Ramos (cell line): Measurements from ENCODE around the gene ABHD14A.
"Not testable (repeated sequence)": the region's sequence is repeated elsewhere in the genome, so short reads cannot be mapped to it uniquely, and the experiment has no call there.

ENCODE experiments used
- in situ Hi-C: fragments of 300-500 bp; cut with MboI; formaldehyde crosslinking; loops from one replicate; pipeline ENCODE4 v1.14.3; 2022; ENCODE audit warnings: low sequenced_read_pairs; ENCODE audit not compliant: unreplicated experiment

The ABHD14A gene

GRCh38 chr3:51974963-51975851 lies at the start of gene ABHD14A:
ABHD14A (plus strand) TSS chr3:51975064; CDS start chr3:51975136, 72 bp downstream.
- in situ Hi-C loops, result no loop called here

- in situ Hi-C loops, result no loop called here
Observed at GRCh38 chr3:51927061-51927977, 47.5 kb upstream of the ABHD14A start.

- in situ Hi-C loops, result no loop called here
Observed at GRCh38 chr3:51928438-51928837, 46.4 kb upstream of the ABHD14A start.

DNA sequence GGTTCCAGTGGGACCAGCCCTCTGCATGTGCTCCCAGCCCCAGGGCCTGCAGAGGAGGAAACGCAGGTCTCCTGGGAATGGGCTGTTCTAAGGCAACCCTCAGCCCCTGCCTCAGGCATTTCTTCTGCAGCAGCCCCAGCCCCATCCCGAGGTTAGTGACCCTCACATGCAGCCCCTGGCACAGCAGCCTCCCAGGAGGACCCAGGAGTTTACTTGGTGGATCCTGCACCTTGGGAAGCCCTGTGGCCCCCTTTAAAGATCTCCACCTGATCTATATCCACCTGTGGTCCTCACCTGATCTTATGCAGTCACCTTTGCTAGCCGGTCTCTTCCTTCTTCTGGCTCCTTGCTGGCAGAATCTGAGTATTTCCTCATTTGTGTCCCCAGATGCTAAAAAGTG lies 45.9 kb upstream of the ABHD14A start:
- in situ Hi-C loops, result not testable (repeated sequence)

DNA sequence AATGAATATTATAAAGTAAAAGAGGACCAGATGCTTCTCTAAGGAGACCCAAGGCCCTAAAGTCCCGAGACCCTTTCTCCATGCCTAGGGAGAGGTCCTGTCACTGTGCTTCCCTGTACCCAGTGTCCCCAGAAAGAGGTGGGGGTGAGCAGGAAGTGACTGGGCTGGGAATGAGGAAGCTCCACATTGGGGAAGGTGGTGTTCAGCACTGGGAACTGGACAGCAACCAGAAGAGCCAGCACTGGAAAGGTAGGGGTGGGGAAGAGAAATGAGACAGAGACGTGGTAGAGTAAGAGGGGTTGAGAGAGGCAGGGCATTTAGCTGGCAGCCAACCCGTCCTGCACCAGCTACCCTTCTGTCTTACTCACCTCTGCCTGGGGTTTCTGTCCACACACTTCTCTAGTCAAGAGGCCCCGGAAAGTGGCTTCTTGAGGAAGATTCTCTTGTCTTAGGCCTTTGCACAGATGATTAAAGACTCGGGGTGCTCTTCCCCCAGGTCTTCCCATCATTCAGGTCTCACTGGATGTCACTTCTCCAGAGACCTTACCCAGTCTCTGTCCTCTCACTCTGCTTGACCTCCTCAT lies 45.4 kb upstream of the ABHD14A start:
- in situ Hi-C loops, result no loop called here

- in situ Hi-C loops, result no loop called here
Observed at GRCh38 chr3:51930439-51930838, 44.4 kb upstream of the ABHD14A start.

GRCh38 chr3:51931756-51932155 lies 43.1 kb upstream of the ABHD14A start:
- in situ Hi-C loops, result no loop called here

DNA sequence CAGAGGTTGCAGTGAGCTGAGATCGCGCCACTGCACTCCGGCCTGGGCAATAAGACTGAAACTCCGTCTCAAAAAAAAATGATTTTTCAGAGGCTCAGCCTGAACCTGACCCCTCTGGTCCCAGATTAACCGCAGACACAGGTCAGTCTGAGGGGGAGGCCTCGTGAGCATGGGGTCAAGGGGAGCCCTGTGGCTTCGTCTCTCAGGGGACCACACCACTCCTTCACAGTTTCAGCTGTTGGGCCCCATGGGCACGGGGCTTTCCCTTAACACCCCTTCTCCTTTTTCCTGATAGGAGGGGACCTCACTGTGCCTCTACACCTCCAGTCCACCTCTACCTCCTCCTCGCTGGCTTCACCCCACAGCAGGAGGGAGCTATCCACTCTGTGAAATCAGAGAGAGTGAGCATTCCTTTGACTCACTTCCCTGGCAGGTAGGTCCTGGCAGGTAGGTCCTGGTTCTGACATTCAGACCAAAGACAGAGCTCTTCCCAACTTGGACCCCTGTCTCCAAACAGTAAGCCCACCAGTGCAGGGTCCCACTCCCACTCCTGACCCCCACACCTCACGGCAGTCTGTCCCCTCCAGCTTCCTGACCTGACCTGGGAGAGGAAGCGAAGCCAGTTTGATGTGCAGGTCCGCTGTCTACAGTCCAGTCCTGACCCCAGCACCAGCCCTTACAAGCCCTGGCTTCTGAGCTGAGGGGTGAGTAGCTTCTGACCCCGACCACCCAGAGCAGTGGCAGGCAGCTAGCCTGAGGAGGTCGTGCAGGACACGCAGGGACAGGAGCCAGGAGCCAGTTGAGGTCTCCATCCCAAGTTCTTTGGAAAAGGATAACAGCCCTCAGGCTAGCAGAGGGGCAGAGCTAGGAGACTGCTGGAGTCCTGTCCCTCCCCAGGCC lies 42.1 kb upstream of the ABHD14A start:
- in situ Hi-C loops, result no loop called here

DNA sequence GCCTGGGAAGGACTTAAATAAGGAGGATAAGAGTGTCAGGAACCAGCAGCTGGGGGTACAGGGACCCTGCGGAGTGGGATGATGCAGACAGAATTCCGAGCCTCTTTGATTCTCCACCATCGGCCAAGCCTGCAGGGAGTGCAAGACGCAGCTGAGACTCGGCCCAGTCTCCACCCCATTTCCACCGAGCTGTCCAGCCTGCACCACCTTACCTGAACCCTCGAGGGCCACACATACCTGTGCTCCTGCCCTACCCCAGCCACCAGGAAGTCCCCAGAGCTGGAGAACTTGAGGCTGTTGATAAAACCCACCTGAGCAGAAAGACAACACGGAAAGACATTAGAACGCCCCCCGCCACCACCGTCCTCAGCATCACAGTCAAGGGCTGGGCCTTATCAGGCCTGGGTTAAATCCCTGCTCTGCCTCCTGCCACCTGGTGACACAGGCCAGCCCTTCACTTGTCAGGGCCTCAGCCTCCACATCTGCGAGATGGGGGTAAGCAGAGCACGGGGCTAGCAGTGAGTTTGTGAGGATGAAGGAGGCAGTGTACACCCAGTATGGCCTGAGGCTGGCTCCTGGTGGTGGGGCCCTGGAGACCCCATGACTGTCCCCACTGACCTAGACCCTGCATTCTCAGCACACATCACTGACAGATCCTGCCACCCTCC lies 41.3 kb upstream of the ABHD14A start:
- in situ Hi-C loops, result no loop called here

DNA sequence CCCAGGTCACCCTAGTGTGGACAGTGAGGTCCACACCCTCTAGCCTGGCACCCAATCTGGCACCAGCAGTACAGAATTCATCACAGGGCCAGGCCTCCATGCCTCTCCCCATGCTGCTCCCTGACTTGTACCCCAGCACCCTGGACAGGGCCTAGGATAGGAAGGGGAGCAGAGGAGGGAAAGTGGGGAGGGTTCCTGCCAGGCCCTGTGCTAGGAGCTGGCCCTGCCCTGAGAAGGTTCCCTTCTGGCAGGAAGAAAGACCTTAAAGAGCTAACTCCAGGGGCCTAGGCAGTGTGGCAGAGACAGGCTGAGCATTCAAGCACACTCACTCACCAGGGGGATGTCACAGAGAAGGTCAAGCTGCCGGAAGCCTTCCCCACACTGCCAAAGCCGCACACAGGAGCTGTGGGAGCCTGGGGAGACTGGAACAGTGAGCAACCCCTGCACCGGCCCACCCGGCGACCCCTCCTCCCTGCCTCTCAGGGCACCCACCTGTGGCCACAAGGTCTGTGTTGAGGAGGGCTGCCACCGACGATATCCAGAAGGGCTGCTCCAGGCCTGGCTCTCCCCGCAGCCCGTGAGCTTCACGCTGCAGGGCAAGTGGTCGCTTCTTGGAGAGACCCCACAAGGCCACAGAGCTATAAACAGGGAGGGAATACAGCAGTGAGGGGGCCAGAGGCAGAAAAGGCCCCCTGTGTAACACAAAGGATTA lies 40.6 kb upstream of the ABHD14A start:
- in situ Hi-C loops, result no loop called here

- in situ Hi-C loops, result no loop called here
Observed at GRCh38 chr3:51934991-51935885, 39.6 kb upstream of the ABHD14A start.

- in situ Hi-C loops, result no loop called here
Observed at GRCh38 chr3:51935886-51936755, 38.7 kb upstream of the ABHD14A start.

GRCh38 chr3:51937014-51937413 lies 37.9 kb upstream of the ABHD14A start:
- in situ Hi-C loops, result no loop called here

GRCh38 chr3:51937611-51938450 lies 37.0 kb upstream of the ABHD14A start:
- in situ Hi-C loops, result no loop called here

GRCh38 chr3:51938780-51939425 lies 36.0 kb upstream of the ABHD14A start:
- in situ Hi-C loops, result no loop called here
